HepG2 (cell line): ENCODE results near the gene POLA1. TPM values are rescaled to one million over a fixed set of nuclear protein-coding genes. Genes with fewer than 3 reads are reported as not detected.

Experiments used
- ATAC-seq: fragments of 200-7000 bp; cut with Tn5 transposase; 3 replicates; pipeline ENCODE4 v1.9.1; 2020; ENCODE audit warnings: mild to moderate bottlenecking, moderate library complexity
- BruUV-seq: library from RNA; stranded (reverse); fragments of 400-500 nt; replicated peaks from 2 replicates; lab custom pipeline; 2021; lab: Mats Ljungman, UMichigan
- CTCF ChIA-PET: fragments of 300-600 bp; formaldehyde crosslinking; extraction: SDS; loops from one replicate; lab custom pipeline; 2021; ENCODE audit warnings: low total read pairs, inconsistent platforms, low intra/inter-chr PET ratio; lab: Yijun Ruan, JAX
- POLR2A ChIA-PET: fragments of 350-600 bp; sonication (Branson Sonifier 250); formaldehyde crosslinking; loops from one replicate; lab custom pipeline; 2020; ENCODE audit warnings: antibody characterized with exemption, inconsistent platforms; lab: Yijun Ruan, JAX
- DNase-seq: peaks from one replicate; pipeline ENCODE4 v3.0.0-alpha.2; 2015; ENCODE audit warnings: low spot score
- FAIRE-seq: peaks from 3 replicates; lab custom pipeline; 2011; peaks lifted over from hg19 to GRCh38; lab: Jason Lieb, UNC
- H2AFZ ChIP-seq: one replicate; pipeline ENCODE4 v1.6.1; 2011; ENCODE audit warnings: low read length, inconsistent platforms
- H3K27ac ChIP-seq: fragments of 300-600 bp; 3 replicates; pipeline ENCODE4 v1.8.0; 2011; ENCODE audit warnings: mixed run types, mild to moderate bottlenecking, mixed read lengths, low read length, inconsistent platforms; ENCODE audit not compliant: insufficient read depth; ENCODE audit errors: extremely low read length
- H3K27me3 ChIP-seq, 2 experiments: fragments of 200-600 bp in 1 of 2; 2 replicates in 1 of 2; 3 replicates in 1 of 2; pipeline versions ENCODE4 v1.6.0 to v1.8.0; 2011; ENCODE audit warnings: low read length in 2 of 2, mild to moderate bottlenecking in 2 of 2, moderate library complexity in 2 of 2, inconsistent platforms in 1 of 2; ENCODE audit not compliant: insufficient read depth in 2 of 2, control insufficient read depth in 1 of 2
- H3K36me3 ChIP-seq, 2 experiments: fragments of 200-600 bp in 1 of 2; replicated peaks in 1 of 2; 2 replicates in 1 of 2; 3 replicates in 1 of 2; pipeline versions ENCODE4 v1.5.1 to v1.8.0; 2011; ENCODE audit warnings: low read length in 2 of 2, inconsistent platforms in 1 of 2; ENCODE audit not compliant: insufficient read depth in 2 of 2, control insufficient read depth in 1 of 2
- H3K4me1 ChIP-seq: 2 replicates; pipeline ENCODE4 v1.5.1; 2012; ENCODE audit warnings: low read length, inconsistent platforms; ENCODE audit not compliant: insufficient read depth
- H3K4me2 ChIP-seq: 2 replicates; pipeline ENCODE4 v1.6.0; 2011; ENCODE audit warnings: low read depth, low read length, inconsistent platforms
- H3K4me3 ChIP-seq, 3 experiments: fragments of 200-600 bp in 1 of 3; sonication (generic), shearing (Covaris generic) in 1 of 3; replicated peaks in 1 of 3; 2 replicates each; pipeline ENCODE4 v1.5.1; 2011 to 2016; ENCODE audit warnings: low read length in 3 of 3, inconsistent platforms in 2 of 3, low read depth in 2 of 3, mild to moderate bottlenecking in 2 of 3, control low read depth in 1 of 3, mixed read lengths in 1 of 3; ENCODE audit not compliant: insufficient read depth in 1 of 3
- H3K79me2 ChIP-seq: one replicate; pipeline ENCODE4 v1.6.1; 2011; ENCODE audit warnings: low read length, inconsistent platforms; ENCODE audit not compliant: insufficient read depth
- H3K9ac ChIP-seq: 2 replicates; pipeline ENCODE4 v1.6.0; 2011; ENCODE audit warnings: mild to moderate bottlenecking, low read depth, low read length, inconsistent platforms; ENCODE audit not compliant: insufficient read depth
- H3K9me3 ChIP-seq: 2 replicates; pipeline ENCODE4 v1.5.1; 2012; ENCODE audit warnings: mild to moderate bottlenecking, low read length
- H4K20me1 ChIP-seq: 2 replicates; pipeline ENCODE4 v1.6.0; 2011; ENCODE audit warnings: inconsistent platforms, mild to moderate bottlenecking, low read length, moderate library complexity; ENCODE audit not compliant: insufficient read depth
- HNRNPUL1 ChIP-seq: fragments of 200-400 bp; formaldehyde crosslinking; IDR thresholded peaks from 2 replicates; pipeline ENCODE4 v1.6.1; 2017; ENCODE audit warnings: low read depth, mild to moderate bottlenecking, low read length, moderate library complexity
- JARID2 ChIP-seq: sonication (generic); formaldehyde crosslinking; IDR thresholded peaks from 2 replicates; pipeline ENCODE4 v1.8.1; 2023; ENCODE audit warnings: missing genetic modification reagents, inconsistent platforms; ENCODE audit not compliant: insufficient replicate concordance
- MAFG ChIP-seq: sonication (generic); formaldehyde crosslinking; IDR thresholded peaks from 2 replicates; pipeline ENCODE4 v1.5.1; 2020; ENCODE audit warnings: mild to moderate bottlenecking, missing genetic modification reagents
- MIXL1 ChIP-seq: IDR thresholded peaks from 2 replicates; pipeline ENCODE4 v1.6.1; 2016
- MYNN ChIP-seq: sonication (generic); formaldehyde crosslinking; IDR thresholded peaks from 2 replicates; pipeline ENCODE4 v1.4.0; 2020; ENCODE audit warnings: mild to moderate bottlenecking, low read depth, missing genetic modification reagents
- NFRKB ChIP-seq: fragments of 450-650 bp; IDR thresholded peaks from 2 replicates; pipeline ENCODE4 v1.6.1; 2017
- NR3C1 ChIP-seq: sonication (generic); formaldehyde crosslinking; IDR thresholded peaks from 2 replicates; pipeline ENCODE4 v1.4.0; 2020; ENCODE audit warnings: missing genetic modification reagents
- PAWR ChIP-seq: sonication (generic); formaldehyde crosslinking; IDR thresholded peaks from 2 replicates; pipeline ENCODE4 v1.4.0; 2020; ENCODE audit warnings: missing genetic modification reagents, mild to moderate bottlenecking, borderline replicate concordance
- PLSCR1 ChIP-seq: sonication (generic); formaldehyde crosslinking; IDR thresholded peaks from 2 replicates; pipeline ENCODE4 v1.5.0; 2020; ENCODE audit warnings: missing genetic modification reagents, mild to moderate bottlenecking, borderline replicate concordance
- TAF1 ChIP-seq: sonication (generic); formaldehyde crosslinking; IDR thresholded peaks from 2 replicates; pipeline ENCODE4 v1.4.0; 2020; ENCODE audit warnings: missing genetic modification reagents
- YEATS4 ChIP-seq: sonication (generic); formaldehyde crosslinking; IDR thresholded peaks from 2 replicates; pipeline ENCODE4 v1.4.0; 2020; ENCODE audit warnings: missing genetic modification reagents, borderline replicate concordance
- ZFP1 ChIP-seq: IDR thresholded peaks from 2 replicates; pipeline ENCODE4 v1.6.1; 2016
- ZNF343 ChIP-seq: sonication (generic); formaldehyde crosslinking; IDR thresholded peaks from 2 replicates; pipeline ENCODE4 v1.4.0; 2020; ENCODE audit warnings: mild to moderate bottlenecking, missing genetic modification reagents
- ZNF501 ChIP-seq: sonication (generic); formaldehyde crosslinking; IDR thresholded peaks from 2 replicates; pipeline ENCODE4 v1.5.1; 2020; ENCODE audit warnings: mild to moderate bottlenecking, moderate library complexity, missing genetic modification reagents
- ZNF577 ChIP-seq: sonication (generic); formaldehyde crosslinking; IDR thresholded peaks from 2 replicates; pipeline ENCODE4 v1.4.0; 2020; ENCODE audit warnings: mild to moderate bottlenecking, low read depth, missing genetic modification reagents, borderline replicate concordance
- ZNF737 ChIP-seq: sonication (generic); formaldehyde crosslinking; IDR thresholded peaks from 2 replicates; pipeline ENCODE4 v1.5.0; 2020; ENCODE audit warnings: missing genetic modification reagents, mild to moderate bottlenecking, borderline replicate concordance
- ZNF773 ChIP-seq: sonication (generic); formaldehyde crosslinking; IDR thresholded peaks from 2 replicates; pipeline ENCODE4 v1.4.0; 2020; ENCODE audit warnings: missing genetic modification reagents, borderline replicate concordance
- WGBS: methylation state at CpG from one replicate; pipeline ENCODE4 v1.1.6; 2017; ENCODE audit warnings: low lambda C conversion rate; 5-methylcytosine and 5-hydroxymethylcytosine counted together
- in situ Hi-C: cut with HindIII; loops from 2 replicates; pipeline ENCODE4 v1.10.0; 2017; ENCODE audit warnings: low pct_unique_long_range_greater_than_20kb; ENCODE audit not compliant: extremely low pct_ligation_motif_present
- intact Hi-C: fragments of 100-400 bp; cut with micrococcal nuclease; formaldehyde crosslinking; loops from one replicate; pipeline ENCODE4 v1.10.0; 2022; ENCODE audit not compliant: unreplicated experiment
- polyA plus RNA-seq, 8 experiments: library from polyadenylated mRNA; depleted of rRNA in 3 of 8; stranded (reverse) in 7 of 8; unstranded in 1 of 8; fragments of >200 nt; fragmentation: Illumina TruSeq in 4 of 8; extraction: Trizol in 4 of 8; gene quantifications; 2 replicates each; pipeline versions ENCODE4 v1.2.1 to v1.2.3, GENCODE V29; 2011 to 2016; ENCODE audit warnings: low read depth in 4 of 8, missing spikeins in 1 of 8, mixed read lengths in 1 of 8; ENCODE audit not compliant: insufficient read depth in 1 of 8
- total RNA-seq, 5 experiments: library from RNA; depleted of rRNA; stranded (reverse); fragments of >200 nt; fragmentation: Illumina TruSeq; extraction: Trizol; gene quantifications; 2 replicates each; pipeline ENCODE4 v1.2.3, GENCODE V29; 2016; ENCODE audit warnings: low read depth in 1 of 5
- TF ChIP-seq, protein P1 (sequence below): sonication (generic); formaldehyde crosslinking; IDR thresholded peaks from 2 replicates; pipeline ENCODE4 v1.9.0; 2022; ENCODE audit warnings: low read depth, missing genetic modification reagents
- TF ChIP-seq, protein P2 (sequence below): sonication (generic); formaldehyde crosslinking; IDR thresholded peaks from 2 replicates; pipeline ENCODE4 v1.5.0; 2020; ENCODE audit warnings: missing genetic modification reagents
- TF ChIP-seq, protein P3 (sequence below): sonication (generic); formaldehyde crosslinking; IDR thresholded peaks from 2 replicates; pipeline ENCODE4 v1.5.0; 2020; ENCODE audit warnings: missing genetic modification reagents

Gene POLA1
- total and polyA plus RNA-seq, 2 of the 13 experiments (the other 11 are each of a cell fraction or from before 2014, with no cell fraction given): 3.3 to 26.5 TPM

GRCh38 chrX:24877854-24878650 is 184.3 kb downstream of the POLA1 start (continued):
- TF ChIP-seq ZNF343 (CRISPR knock-in tag): no peak
- no peak for TF ChIP-seq TAF1 (CRISPR knock-in tag)
- TF ChIP-seq NFRKB: no peak
- no peak for TF ChIP-seq MYNN (CRISPR knock-in tag)
- TF ChIP-seq, protein P1, sequence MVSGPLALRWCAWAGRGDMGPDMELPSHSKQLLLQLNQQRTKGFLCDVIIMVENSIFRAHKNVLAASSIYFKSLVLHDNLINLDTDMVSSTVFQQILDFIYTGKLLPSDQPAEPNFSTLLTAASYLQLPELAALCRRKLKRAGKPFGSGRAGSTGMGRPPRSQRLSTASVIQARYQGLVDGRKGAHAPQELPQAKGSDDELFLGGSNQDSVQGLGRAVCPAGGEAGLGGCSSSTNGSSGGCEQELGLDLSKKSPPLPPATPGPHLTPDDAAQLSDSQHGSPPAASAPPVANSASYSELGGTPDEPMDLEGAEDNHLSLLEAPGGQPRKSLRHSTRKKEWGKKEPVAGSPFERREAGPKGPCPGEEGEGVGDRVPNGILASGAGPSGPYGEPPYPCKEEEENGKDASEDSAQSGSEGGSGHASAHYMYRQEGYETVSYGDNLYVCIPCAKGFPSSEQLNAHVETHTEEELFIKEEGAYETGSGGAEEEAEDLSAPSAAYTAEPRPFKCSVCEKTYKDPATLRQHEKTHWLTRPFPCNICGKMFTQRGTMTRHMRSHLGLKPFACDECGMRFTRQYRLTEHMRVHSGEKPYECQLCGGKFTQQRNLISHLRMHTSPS: no peak

GRCh38 chrX:24879679-24880078 is 186.0 kb downstream of the POLA1 start:
- intact Hi-C loops: no loop called here
- no peak overlapping the region for H3K27ac ChIP-seq
- H3K4me1 ChIP-seq: peaks cover 19% of the 10 kb centered on the region
- BruUV-seq: no TSS peak
- DNase-seq: no peak
- no peak overlapping the region for H2AFZ ChIP-seq
- no peaks in the 10 kb centered on the region for H3K36me3 ChIP-seq
- no peaks in the 10 kb centered on the region for H3K9me3 ChIP-seq
- H3K4me3 ChIP-seq: no peak overlapping the region
- no peaks in the 10 kb centered on the region for H4K20me1 ChIP-seq
- ChIA-PET CTCF (no interaction called here), POLR2A (no interaction called here)
- no peak for FAIRE-seq
- H3K27me3 ChIP-seq: no peaks in the 10 kb centered on the region
- H3K9ac ChIP-seq: no peak overlapping the region
- 92% methylated on average over 2 of the region's 2 CpGs for WGBS
- no peak overlapping the region for H3K4me2 ChIP-seq
- no peak for ATAC-seq
- in situ Hi-C loops: no loop called here
- H3K79me2 ChIP-seq: no peaks in the 10 kb centered on the region
- TF ChIP-seq ZNF737 (CRISPR knock-in tag) (no peak), MAFG (no peak), ZNF501 (no peak), PAWR (CRISPR knock-in tag) (no peak), PLSCR1 (CRISPR knock-in tag) (no peak), ZFP1 (CRISPR knock-in tag) (no peak), HNRNPUL1 (no peak), ZNF577 (no peak), JARID2 (no peak), ZNF773 (CRISPR knock-in tag) (no peak), NR3C1 (CRISPR knock-in tag) (no peak), MIXL1 (CRISPR knock-in tag) (no peak), YEATS4 (CRISPR knock-in tag) (no peak)
- TF ChIP-seq, protein P2, sequence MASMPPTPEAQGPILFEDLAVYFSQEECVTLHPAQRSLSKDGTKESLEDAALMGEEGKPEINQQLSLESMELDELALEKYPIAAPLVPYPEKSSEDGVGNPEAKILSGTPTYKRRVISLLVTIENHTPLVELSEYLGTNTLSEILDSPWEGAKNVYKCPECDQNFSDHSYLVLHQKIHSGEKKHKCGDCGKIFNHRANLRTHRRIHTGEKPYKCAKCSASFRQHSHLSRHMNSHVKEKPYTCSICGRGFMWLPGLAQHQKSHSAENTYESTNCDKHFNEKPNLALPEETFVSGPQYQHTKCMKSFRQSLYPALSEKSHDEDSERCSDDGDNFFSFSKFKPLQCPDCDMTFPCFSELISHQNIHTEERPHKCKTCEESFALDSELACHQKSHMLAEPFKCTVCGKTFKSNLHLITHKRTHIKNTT: no peak
- TF ChIP-seq, protein P3, sequence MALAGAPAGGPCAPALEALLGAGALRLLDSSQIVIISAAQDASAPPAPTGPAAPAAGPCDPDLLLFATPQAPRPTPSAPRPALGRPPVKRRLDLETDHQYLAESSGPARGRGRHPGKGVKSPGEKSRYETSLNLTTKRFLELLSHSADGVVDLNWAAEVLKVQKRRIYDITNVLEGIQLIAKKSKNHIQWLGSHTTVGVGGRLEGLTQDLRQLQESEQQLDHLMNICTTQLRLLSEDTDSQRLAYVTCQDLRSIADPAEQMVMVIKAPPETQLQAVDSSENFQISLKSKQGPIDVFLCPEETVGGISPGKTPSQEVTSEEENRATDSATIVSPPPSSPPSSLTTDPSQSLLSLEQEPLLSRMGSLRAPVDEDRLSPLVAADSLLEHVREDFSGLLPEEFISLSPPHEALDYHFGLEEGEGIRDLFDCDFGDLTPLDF (CRISPR knock-in tag): no peak
